ENCODE results near the gene CACNA1D. TPM values are rescaled to one million over a fixed set of nuclear protein-coding genes. Genes with fewer than 3 reads are reported as not detected.
A peak's percentile ranks its signal among the peaks of the same experiment; 100 is the strongest.

The CACNA1D gene
- total and polyA plus RNA-seq, 2 donors (not counting 3 experiments of a cell fraction or from before 2014, with no cell fraction given), result 0.06 TPM; not detected in 1

- FAIRE-seq, result no peak
- BruUV-seq (replicated peaks), result no TSS peak
- intact Hi-C loops (cut with micrococcal nuclease) (no loop called here), dilution Hi-C loops (cut with MboI; ENCODE audit: extremely low pct_ligation_motif_present, low sequenced_read_pairs) (no loop called here)
- no peak overlapping the region for H2AFZ ChIP-seq (ENCODE audit: low read depth, low read length)
- H3K9ac ChIP-seq (replicated peaks; ENCODE audit: extremely low read depth, insufficient read depth, low read length), result no peak overlapping the region
- H3K27ac ChIP-seq (ENCODE audit: insufficient read depth, low read depth, low read length), result no peak overlapping the region
- no peaks in the 10 kb centered on the region for H3K36me3 ChIP-seq (ENCODE audit: control insufficient read depth in 2 of 2, extremely low read depth in 1 of 2, insufficient read depth in 2 of 2, low read length in 2 of 2)
- ChIA-PET CTCF (interaction anchor here (1.0 kb wide), 1 partner anchor 21 kb away, joined by 3 read pairs; no protein-coding TSS in a partner anchor), POLR2A (no interaction called here)
- TF ChIP-seq FOS (IDR thresholded peaks at IDR 0.05; ENCODE audit: borderline replicate concordance, insufficient read depth, low read length) (no peak), EZH2 (IDR thresholded peaks at IDR 0.05; ENCODE audit: borderline replicate concordance, low read depth, low read length, severe bottlenecking) (no peak), JUN (IDR thresholded peaks at IDR 0.05; ENCODE audit: borderline replicate concordance, insufficient read depth, insufficient read length, low read depth) (no peak), POLR2A (IDR thresholded peaks at IDR 0.05; ENCODE audit: low read depth, low read length) (no peak), CTCF (IDR thresholded peaks at IDR 0.05; ENCODE audit: extremely low read depth in 1 of 2, insufficient read depth in 1 of 2, low read depth in 1 of 2, low read length in 2 of 2) (no peak), MYC (IDR thresholded peaks at IDR 0.05; ENCODE audit: low read depth, low read length) (no peak), GATA2 (IDR thresholded peaks at IDR 0.05; ENCODE audit: insufficient read depth, insufficient read length, low read depth, low read length) (no peak), POLR2AphosphoS5 (IDR thresholded peaks at IDR 0.05; ENCODE audit: insufficient read depth, low read depth, low read length) (no peak)
- TF ChIP-seq, protein P1, sequence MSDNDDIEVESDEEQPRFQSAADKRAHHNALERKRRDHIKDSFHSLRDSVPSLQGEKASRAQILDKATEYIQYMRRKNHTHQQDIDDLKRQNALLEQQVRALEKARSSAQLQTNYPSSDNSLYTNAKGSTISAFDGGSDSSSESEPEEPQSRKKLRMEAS (IDR thresholded peaks at IDR 0.05; ENCODE audit: insufficient read depth, insufficient read length), result no peak
- H3K9me1 ChIP-seq (replicated peaks; ENCODE audit: control insufficient read depth, extremely low read depth, insufficient read depth, low read length), result no peaks in the 10 kb centered on the region
- no peaks in the 10 kb centered on the region for H3K9me3 ChIP-seq (replicated peaks; ENCODE audit: control insufficient read depth, insufficient read depth, low read length)
- H4K20me1 ChIP-seq (replicated peaks; ENCODE audit: control insufficient read depth, extremely low read depth, insufficient read depth, low read length), result no peaks in the 10 kb centered on the region
- no peak overlapping the region for H3K4me2 ChIP-seq (ENCODE audit: insufficient read depth, low read length)
- no peak overlapping the region for H3K4me3 ChIP-seq (replicated peaks in 1 of 3; ENCODE audit: insufficient read depth in 1 of 3, low read depth in 1 of 3, low read length in 3 of 3)
- peak; percentile 9 for DNase-seq (ENCODE audit: low read depth, low spot score)
- H3K4me1 ChIP-seq (ENCODE audit: control insufficient read depth, extremely low read depth, insufficient read depth, low read length), result no peaks in the 10 kb centered on the region
- peaks cover 16 to 24% of the 10 kb centered on the region in 2 experiments for H3K27me3 ChIP-seq (ENCODE audit: control insufficient read depth in 2 of 2, insufficient read depth in 2 of 2, low read length in 2 of 2)
- H3K79me2 ChIP-seq (ENCODE audit: control insufficient read depth, insufficient read depth, low read length), result no peaks in the 10 kb centered on the region
Measured at GRCh38 chr3:53850895-53851294, 356.5 kb downstream of the CACNA1D start.
